T-helper 1 cell treated with Interleukin-12 subunit alpha and Interleukin-12 subunit beta and Interleukin-4 antibody, amounts not matched to agents 30 ng/mL and 1 ng/mL, for 36 hours (primary cell): Measurements from ENCODE around the gene ARHGAP4. TPM values are rescaled to one million over a fixed set of nuclear protein-coding genes. Genes with fewer than 3 reads are reported as not detected.

Source experiments
- intact Hi-C: fragments of 100-400 bp; cut with micrococcal nuclease; formaldehyde crosslinking; loops from one replicate; pipeline ENCODE4 v1.15.1; 2024
- total RNA-seq: library from RNA; stranded (reverse); gene quantifications from 2 replicates; pipeline ENCODE4 v1.2.3, GENCODE V29; 2022

Gene ARHGAP4
- total RNA-seq, 1 donor from 2014 or later = 285 TPM

DNA sequence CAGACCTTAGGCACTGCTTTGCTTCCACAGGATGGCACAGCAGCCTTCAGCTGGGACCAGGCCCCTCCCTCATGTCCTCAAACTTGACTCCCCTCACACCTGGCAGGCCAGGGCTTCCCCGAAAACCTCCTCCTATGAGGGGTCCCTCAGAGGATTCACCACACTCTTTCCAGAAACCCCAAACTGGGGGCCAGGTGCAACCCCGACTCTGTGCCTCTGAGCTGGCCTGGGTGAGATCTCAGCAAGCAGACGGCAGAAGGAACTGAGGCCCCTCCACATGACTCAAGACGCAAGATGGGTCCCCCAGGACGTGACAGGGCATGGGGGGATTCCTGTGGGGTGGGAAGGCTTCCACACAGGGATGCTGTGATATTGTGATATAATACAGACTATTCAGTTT lies 39.3 kb upstream of the ARHGAP4 start:
- intact Hi-C loops = loop anchor here (5.0 kb wide), 1 partner anchor 87 kb away; no protein-coding TSS in a partner anchor

DNA sequence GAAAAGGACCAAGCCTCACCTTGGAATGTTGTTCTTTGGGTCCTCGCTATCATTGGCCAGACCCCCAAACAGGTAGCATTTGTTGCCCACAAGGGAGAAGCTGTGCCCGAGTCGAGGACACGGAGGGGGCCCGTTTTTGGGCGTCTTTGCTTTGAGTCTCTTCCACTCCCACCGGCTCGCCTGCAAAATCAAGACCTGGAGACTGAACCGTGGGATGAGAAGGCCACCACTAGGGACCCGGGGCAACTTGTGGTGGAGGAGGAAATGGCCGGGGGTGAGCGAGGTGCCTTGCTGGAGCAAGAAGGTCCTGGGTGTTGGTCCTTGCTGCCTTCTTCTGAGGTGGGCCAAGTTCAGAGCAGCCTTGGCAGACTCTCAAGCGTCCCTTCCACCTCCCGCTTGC lies 38.0 kb upstream of the ARHGAP4 start:
- intact Hi-C loops = no loop called here

DNA sequence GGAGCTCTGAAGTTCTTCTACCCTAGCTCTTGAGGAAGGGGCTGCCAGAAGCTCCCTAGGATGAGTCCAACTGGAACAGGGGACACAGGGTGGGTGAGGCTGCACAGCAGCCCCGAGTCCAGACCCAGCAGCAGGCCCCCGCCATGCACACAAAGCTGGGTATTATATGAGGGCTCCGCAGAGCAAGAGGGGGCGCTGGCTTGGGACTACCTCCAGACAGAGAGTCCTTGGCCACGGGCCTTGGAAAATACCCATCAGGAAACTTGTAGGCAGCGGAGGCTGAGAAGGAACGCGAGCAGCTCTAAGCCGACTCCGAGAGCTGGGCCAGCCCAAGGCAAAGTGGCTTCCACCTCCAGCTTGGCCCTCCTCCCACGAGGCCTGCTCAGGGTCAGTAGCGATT lies 37.5 kb upstream of the ARHGAP4 start:
- intact Hi-C loops = no loop called here

DNA sequence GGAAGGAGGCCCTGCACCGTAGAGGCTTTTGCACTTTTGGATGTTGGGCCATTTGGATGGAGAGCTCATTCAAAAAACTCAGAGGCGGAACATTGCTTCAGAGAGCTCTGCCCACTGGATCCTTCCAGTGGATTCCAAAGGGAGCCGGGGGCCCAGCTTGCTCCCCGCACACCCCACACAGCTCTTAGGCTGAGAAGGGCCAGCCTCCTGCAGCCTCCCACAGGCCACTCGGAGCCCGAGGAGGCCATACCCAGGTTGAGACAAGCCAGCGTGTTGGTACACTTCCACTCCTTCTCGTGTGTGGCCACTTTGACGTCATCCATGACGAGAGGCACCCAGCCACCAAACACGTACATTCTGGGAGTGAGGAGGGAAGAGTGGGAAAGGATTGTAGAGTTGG lies 35.2 kb upstream of the ARHGAP4 start:
- intact Hi-C loops = no loop called here

DNA sequence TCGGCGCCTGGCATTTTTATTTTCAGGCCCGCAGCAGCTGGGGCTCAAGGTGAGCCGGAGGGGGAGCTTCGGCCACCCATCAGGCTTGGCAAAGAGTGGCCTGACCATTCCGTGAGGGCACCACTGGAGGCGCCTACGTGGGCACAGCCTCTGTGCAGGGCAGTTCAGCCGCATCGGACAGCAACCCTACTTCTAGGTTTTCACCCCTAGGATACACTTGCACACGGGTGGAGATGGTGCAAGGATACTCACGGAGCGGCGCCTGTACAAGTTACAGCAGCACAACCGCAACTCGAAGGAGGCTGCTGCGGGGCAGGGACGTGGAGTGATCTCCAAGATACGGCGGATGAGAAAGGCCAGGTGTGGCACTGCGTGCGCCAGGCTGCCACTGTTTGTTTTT lies 34.7 kb upstream of the ARHGAP4 start:
- intact Hi-C loops = no loop called here

DNA sequence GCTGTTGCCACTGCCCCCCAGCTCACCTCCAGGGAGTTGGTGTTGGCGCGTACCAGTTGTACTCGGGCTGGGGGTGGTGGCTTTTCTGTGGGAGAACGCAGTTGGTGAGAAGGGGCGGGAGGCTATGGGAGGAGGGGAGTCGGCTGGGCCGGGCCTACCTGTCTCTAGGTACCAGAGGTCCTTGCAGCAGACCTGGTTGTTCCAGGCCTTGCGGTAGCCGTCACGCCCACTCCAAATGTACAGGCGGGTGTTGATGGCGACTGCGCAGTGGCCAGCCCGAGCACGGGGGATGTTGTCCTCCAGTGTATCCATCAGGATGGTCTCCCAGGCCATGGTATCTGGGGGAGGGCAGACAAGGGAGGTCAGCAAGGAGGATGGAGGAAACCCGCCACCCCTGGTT lies 34.0 kb upstream of the ARHGAP4 start:
- intact Hi-C loops = no loop called here

DNA sequence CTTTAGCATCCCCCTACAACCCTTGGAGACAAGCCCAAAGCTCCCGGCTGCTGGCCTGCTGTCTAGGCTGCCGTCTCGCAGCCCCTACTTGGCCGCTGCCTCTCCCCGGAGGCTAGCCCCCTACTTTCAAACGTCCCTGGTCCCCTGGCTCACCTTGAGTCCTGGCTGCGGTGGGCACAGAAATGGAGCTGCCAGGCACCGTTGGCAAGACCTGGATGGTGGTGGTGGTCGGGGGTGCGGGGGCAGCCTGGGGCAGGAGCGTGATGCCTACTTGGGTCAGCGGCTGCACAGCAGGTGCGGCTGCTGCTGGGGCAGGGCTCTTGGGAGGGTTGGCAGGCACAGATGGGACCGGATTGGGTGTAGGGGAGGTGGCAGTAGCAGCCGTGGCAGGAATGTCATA lies 33.6 kb upstream of the ARHGAP4 start:
- intact Hi-C loops = no loop called here

DNA sequence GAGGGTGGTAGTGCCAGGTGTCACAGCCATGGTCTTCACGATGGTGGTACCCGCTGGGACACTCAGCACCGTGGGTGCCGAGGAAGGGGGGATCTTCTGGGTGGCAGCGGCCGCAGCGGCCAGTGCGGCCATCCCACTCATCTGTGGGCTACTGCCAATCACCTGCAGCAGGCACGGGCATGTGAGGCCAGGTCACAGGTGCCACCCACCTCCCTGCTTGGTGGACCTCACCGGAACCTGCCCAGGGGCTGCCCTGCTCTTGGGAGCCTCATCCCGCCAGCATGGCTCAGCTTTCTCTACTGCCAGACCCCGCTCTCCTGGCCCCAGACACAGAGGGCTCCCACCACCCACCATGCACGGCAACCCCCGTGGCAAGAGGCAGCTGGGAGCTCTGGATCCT lies 32.5 kb upstream of the ARHGAP4 start:
- intact Hi-C loops = no loop called here

DNA sequence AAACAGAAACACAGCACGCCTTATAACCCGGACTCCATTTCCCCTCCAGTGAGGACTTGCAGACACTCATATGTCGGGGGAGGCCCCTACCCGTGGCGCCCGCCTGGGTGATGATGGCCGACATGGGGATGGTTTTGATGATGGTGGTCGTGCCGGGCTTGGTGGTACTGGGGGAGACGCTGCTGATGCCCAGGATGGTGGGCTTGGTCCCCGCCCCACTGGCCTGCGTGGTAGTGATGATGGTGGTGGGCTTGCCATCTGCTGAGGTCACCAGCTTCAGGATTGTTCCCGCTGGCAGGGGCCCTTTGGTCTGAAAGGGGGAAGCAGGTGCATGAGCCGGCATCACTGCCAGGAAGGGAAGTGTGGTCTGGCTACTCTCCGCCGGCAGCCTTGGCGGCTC lies 31.2 kb upstream of the ARHGAP4 start:
- intact Hi-C loops = no loop called here

DNA sequence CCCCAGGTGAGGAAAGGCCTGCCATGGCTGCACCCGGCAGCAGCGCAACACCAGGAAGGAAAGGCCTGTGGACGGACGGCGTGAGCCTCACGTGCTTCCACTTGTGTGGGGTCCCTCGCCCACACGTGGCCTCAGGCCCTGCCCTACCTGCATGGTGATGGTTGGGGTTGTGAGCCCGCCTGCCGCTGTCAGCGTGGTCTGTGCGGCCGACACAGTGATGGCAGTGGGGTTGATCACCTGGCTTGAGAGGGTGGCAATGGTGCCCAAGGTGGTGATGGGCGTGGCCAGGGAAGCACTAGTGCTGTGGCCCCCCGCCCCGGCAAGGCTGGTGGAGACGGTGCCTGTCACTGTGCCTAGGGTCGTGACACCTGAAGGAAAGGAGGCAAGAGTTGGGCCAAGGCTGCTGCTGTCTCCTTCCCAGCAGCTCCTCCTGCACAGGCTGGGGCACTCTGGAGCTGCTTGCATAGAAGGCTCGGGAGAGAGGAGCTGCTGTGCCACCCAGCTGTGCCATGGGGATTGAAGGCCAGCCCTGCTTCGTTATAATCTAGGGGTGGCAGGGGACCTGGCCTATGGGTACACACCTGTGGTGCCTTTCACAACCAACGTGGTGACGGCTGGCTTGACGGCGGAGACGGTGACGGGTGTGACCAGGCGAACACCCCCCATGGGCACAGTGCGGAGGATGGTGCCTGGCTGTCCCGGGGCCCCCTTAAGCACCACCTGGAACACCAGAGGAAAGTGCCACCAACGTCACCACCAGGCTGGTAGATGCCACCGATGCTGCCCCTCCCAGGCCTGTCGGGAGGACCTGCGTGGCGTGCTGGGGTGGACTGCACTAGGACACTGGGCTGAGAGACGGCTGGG lies 30.2 kb upstream of the ARHGAP4 start:
- intact Hi-C loops = no loop called here

DNA sequence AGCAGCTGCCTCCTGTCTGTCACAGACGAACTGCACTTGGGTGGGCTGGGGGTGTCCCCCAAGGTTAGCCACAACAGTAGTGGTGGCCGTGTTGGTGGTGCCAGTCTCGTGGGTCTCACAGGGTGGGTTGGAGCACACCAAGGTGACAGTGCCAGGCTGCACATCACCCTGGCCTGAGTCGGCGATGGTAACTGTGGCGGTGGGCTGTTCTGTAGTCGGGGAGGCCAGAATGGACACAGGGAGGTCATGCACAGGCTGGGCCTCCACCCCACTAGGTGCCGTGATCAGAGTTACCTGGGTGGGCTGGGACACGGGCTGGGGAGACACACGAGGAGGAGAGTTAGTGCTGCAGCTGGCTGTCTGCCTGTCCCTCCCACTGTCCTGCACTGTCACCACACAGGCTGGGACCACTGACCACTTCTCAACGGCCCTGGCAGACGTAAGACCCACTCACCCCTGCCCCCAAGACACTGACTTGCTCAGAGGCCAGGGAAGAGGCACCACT lies 29.2 kb upstream of the ARHGAP4 start:
- intact Hi-C loops = loop anchor here (2.0 kb wide), 1 partner anchor 14 kb away; no protein-coding TSS in a partner anchor

DNA sequence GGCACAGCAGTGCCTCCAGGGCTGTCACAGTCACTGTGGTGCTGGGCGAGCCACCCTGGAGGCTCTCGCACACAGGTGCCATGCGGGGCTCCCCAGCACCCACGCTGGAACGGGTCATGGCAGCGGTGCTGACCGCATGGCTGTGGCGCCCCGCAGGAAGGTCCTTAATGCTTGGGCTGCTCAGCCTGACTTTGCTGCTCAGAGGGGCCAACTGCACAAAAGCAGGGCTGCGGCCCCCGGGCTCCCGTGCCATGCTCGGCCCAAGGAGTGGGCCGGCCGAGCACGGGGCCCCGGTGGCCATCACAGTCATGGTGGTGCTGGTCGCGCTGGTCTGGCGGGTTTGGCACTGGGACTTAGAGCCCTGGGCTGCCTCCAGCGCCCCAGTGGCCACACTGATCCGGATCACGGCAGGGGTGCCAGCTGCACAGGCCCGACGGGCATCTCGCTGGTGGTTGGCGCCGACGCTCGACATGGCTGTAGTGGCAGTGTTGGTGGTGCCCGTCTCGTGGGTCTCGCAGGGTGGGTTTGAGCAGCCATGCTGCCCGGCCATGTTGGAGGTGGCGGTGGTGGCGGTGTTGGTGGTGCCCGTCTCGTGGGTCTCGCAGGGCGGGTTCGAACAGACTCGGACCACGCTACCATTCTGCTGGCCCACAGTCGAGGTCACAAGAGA lies 28.6 kb upstream of the ARHGAP4 start:
- intact Hi-C loops = loop anchor here (2.0 kb wide), 1 partner anchor 14 kb away; no protein-coding TSS in a partner anchor

DNA sequence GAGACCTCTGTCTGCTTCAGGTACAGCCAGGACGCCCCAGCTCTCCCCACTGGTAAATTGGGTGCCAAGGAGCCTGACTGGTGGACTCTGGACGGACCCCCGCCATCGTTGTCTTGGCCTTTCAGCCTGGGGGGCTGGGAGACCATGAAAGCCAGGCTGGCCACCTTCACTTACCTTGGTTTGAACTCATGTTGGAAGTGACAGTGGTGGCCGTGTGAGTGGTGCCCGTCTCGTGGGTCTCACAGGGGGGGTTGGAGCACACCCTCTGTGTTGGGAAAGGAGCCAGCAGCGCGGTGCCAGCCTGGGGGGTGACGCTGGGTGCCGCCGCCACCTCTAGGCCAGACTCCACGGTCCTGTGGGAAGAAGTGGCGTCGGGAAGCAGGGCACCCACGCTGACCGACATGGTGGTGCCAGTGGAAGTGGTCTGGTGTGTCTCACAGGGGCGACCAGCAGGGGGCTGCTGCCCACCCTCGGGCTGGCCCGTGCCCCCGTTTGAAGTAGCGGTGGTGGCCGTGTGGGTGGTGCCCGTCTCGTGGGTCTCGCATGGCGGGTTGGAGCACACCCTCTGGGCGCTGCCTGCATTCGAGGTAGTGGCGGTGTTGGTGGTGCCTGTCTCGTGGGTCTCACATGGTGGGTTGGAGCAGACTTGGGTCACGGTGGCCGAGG lies 28.0 kb upstream of the ARHGAP4 start:
- intact Hi-C loops = loop anchor here (1.0 to 2.0 kb wide), 2 partner anchors 15 to 190 kb away; partner anchors contain the start of gene PLXNB3

DNA sequence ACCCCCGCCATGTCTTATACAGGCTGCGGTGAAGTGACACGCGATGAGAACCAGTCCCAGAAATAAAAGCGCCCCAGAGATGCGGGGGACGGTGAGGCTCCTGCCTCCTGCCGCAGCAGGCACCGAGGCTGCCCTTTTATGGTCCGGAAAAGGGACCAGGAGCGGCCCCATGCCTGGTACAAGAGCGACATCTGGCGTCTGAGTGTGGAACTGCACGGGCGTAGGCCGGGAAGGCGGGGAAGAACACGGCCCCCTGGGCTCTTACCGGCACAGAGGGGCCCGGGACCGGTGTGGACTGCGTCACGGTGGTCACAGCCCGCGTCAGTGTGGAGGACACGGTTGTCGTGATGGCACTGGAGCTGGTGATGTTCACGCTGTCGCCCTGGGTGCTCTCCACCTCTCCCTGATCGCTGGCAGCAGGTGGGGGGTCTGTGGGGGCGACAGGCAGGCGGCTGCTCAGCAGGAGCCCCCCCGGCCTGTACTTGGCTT lies 27.3 kb upstream of the ARHGAP4 start:
- intact Hi-C loops = loop anchor here (1.0 kb wide), 1 partner anchor 189 kb away; the partner anchor contains the start of gene PLXNB3

DNA sequence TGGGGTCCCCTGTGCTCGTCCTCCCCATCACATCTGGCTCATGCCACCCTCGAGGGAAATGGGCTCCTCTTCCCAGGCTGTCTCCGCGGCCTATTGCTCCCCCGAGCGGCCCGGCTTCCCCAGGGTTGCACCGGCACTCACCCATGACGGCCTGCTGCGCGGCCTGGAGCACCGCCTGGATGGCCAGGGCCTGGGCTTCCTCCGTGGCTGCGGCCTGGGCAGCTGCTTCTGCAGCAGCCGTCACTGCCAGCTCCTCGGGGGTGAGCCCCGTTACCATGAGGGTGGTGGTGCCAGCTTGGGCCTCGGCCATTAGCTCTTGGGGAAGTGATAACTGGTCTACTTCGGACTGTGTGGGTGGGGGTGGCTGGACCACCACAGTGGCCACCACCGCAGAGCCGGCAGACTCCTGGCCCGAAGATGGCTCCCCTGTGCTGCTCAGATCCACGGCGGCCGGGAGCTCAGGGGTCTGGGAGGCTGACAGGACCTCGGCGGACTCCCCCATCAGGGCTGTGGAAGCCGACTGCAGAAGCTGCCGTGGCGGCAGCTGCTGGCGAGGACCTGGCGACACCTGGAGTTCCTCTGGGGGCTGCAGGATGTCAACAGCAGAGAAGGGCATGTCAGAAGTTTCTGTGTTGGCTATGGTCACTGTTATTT lies 26.4 kb upstream of the ARHGAP4 start:
- intact Hi-C loops = loop anchor here (1.0 kb wide), 1 partner anchor 188 kb away; the partner anchor contains the start of gene PLXNB3

DNA sequence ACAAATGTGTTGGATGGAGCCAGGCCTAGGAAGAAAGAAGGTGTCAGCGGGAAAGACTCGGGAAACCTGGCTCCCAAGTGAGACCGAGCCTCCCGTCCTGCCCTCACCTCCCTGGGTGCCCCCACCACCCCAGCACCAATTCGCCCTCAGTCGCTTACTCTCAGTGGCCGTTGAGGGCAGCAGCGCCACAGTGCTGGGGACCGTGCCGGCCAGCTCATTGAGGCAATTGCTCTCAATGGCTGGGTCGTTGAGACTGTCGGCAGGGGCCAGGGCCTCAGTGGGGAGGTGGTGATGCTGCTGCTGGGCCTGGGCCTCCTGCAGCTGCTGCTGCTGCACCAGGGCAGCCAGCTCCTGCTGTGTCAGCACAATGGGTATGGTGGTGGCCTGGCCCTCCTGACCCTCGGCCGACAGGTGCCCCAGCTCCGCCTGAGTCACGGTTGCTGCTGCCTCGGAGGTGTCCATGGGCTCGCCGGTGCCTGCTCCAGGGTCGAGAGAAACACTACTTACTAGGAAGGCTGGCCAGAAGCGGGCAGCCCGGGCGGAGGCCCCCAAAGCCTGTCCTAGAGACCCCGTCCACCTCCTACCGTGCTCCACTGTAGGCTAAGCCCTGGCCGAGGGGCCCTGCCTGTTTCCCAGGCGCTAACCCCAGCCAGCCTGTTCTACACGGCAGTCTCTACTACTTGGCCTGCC lies 25.8 kb upstream of the ARHGAP4 start:
- intact Hi-C loops = no loop called here

DNA sequence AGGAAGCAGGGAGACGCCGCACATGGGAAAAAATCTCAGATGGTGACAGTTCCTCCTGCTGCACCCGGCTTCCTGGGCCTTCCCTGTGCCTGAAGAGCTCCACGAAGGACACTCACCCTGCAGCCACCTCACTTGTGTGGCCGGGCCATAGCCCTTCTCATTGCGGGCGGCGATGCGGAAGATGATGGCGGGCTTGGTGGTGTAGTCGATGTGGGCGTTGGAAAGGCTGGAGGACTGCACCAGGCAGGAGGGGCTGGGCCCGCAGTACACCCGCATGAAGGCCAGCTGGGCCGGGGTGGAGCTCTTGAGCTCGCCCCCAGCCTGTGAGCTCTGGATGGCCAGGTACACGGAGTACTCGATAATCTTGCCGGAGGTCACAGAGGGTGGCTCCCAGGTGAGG lies 24.1 kb upstream of the ARHGAP4 start:
- intact Hi-C loops = no loop called here

DNA sequence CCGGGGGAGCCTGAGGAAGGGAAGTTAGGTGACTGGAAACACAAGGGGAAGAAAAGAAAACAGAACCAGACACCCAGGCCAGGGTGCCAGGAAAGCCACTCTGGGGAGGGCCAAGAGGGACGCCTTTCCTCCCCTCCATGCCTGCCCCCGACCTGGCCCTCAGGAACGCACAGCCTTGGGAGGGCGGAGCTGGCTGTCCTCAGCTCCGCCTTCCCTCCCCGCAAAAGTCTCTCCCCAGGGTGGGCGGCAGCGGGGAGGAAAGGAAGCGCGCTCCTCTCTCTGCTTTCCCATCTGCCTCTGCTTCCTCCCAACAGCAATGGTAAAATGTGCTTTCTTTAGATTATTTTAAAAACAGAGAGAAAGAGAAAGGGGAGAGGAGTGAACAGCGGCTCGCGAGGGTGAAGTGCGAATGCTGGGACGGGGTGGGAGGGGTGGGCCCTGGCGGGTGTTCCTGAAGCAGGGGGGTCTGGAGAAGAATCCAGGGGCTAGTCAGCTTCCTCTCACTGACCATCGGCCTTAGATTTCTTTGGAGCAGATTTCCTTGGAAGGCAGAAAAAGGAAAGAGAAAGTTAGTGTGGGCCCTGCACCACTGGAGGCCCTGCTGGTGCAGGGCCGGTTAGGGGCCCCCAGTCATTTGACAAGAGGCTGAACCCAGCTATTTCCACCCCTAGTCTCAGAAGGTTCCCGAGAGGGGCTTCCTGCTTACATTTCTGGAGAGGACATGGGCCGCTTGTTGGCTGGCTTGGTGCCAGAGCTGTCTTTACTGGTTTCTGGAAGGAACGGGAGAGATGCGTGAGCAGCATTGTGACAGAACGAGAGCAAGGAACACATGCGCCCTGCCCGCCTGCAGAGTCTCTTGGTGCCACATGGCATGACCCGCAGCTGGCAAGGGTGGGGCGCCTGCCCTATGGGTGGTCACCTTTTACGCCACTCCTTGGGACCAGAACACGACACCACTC lies 23.1 kb upstream of the ARHGAP4 start:
- intact Hi-C loops = loop anchor here (5.0 kb wide), 1 partner anchor 477 kb away; the partner anchor contains the start of gene HAUS7

DNA sequence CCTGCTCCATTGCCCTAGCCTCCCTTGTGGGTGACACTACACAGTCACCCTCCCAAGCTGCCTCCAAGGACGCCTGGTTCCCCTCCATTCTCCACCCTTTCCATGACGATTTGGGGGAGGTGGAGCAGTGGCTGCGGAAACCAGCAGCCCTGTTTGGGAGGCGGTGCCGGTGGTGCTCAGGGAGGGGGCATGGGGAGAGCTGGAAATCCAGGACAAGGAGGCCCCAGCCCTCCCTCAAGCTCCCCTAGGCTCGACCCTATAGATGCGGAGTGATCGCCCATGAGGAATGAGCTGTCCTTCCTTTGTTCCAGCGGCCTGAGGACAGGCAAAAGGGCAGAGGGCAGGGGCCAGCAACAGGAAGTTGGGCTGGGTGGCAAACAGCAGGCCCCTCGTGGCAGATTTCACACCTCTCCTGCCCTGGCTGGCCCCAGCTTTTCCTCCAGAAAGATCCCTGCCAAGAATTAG lies 22.0 kb upstream of the ARHGAP4 start:
- intact Hi-C loops = loop anchor here (5.0 kb wide), 1 partner anchor 476 kb away; the partner anchor contains the start of gene HAUS7
